ENCODE results near the gene TTC32.

Gene TTC32

DNA sequence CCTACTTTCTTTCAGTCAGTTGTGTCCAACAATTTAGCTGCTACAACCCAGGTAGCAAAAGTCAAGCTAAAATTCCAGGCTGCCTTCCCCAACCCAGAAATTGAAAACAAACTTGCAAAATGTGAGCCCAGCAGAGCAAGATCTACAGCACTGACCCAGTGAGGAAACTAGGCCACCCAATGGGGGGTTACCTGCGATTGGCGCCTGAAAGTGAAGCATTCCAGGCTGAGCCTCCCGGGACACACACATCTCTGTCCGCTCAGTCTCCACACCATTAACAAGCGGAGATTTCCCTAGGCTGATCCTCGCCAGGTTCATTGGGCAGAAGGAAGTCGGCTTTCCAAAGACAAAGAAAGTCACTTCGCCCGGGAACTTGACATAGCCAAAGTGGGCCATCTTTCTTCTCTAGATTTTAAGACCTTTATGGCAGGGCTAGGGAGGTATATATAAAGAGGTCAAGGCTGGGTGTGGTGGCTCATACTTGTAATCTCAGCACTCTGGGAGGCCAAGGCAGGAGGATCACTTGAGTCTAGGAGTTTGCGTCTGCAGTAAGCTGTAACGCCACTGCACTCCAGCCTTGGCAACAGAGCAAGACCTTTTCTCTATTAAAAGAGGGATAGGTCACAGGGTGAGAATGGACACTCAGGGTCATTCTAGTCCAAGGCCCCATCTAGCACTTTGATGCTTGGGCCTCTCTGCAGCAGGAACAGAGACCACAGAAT is 53.6 kb downstream of the TTC32 start:
- no peak for DNase-seq

DNA sequence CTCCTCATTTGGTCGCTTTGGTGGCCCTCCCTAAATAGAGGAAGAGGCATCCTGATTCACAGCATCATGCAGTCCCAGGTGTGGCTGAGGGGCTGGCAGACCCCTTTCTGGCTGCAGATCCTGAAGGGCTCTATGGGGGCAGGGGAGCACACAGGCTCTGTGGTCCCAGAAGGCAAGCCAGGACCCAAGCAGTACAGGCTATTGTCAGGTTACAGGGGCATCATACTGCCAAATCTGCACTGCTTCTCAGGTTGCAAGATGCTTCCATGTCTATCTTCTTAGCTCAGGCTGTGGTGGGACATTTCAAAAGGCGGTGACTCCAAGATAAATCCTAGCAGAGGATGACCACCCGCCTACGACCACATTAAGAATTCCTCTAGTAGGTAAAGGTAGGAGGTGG is 54.3 kb downstream of the TTC32 start:
- DNase-seq: no peak
